Measurements from ENCODE around the gene ZNF263.

- TF ChIP-seq CTCF (IDR thresholded peaks at IDR 0.05; ENCODE audit: insufficient read depth, low read length) (no peak), GABPA (IDR thresholded peaks at IDR 0.05; ENCODE audit: low read depth) (no peak), REST (IDR thresholded peaks at IDR 0.05; ENCODE audit: insufficient replicate concordance, low read depth) (no peak), POLR2AphosphoS5 (IDR thresholded peaks at IDR 0.05; ENCODE audit: low read depth) (no peak), SPI1 (IDR thresholded peaks at IDR 0.05; ENCODE audit: borderline replicate concordance, low read depth) (no peak)
Observed at GRCh38 chr16:3317315-3317999, 34.2 kb downstream of the ZNF263 start.
